Measurements from ENCODE around the gene IPCEF1. TPM values are rescaled to one million over a fixed set of nuclear protein-coding genes. Genes with fewer than 3 reads are reported as not detected.

Gene IPCEF1
- total RNA-seq, 1 experiment from 2014 or later = not detected

DNA sequence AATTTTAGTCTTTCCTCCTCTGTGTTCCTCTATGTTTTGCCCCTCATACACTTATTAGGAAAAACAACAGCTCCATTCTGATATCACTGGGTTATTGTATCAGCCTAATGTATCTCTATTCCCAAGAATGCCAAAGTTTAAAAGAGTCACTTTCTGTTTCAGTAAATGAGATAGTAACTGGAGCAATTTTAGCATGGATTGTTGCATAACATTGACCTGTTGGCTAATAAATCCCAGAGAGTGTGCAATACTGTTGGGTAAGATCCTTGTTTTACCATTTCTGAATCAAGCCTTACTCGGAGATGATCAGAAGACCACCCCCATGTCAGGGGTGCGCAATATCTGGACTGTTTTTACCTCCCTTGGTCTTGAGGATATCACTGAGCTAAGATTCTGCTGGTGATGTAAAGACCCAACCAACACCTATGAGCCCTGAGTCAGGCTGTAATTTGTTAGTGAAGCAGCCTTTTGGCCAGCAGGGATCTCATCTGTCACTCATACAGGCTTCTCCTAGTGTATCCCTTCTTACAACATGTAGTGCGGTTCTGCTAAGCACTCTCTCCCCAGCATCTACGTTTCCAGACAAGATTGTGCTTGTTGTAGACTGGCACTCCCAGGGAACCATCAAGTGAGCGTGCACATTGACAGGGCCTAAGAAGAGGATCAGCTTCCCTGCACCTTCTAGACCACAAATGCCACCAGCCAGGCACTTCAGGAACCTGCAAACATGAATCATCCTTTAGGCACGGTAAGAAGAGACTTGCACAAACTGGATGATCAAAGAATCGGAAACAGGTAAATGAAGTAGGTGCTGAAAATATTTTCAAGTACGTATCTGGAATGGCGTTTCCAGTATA, 11.5 kb upstream of the IPCEF1 start:
- H3K4me1 Mint-ChIP-seq (ENCODE audit: insufficient read depth, unreplicated experiment) = peaks cover 13% of the 10 kb centered on the region
- H3K27ac Mint-ChIP-seq (ENCODE audit: low read depth, unreplicated experiment) = no peak overlapping the region
- no peaks in the 10 kb centered on the region for H3K9me3 Mint-ChIP-seq (ENCODE audit: unreplicated experiment)
- intact Hi-C loops (cut with micrococcal nuclease) = no loop called here
- ChIA-PET CTCF (interaction anchor here (0.6 to 1.5 kb wide), 5 partner anchors 33 to 250 kb away, joined by 3 to 4 read pairs (median 3); no protein-coding TSS in a partner anchor), POLR2A (interaction anchor here (0.6 to 1.3 kb wide), 4 partner anchors 75 to 210 kb away, joined by 3 to 7 read pairs (median 4); partner anchors contain the start of gene CNKSR3)
- peak; percentile 77 for DNase-seq (ENCODE audit: unreplicated experiment)
- H3K4me3 Mint-ChIP-seq (ENCODE audit: unreplicated experiment) = peak overlapping the region; percentile 3
- H3K27me3 Mint-ChIP-seq (ENCODE audit: insufficient read depth, unreplicated experiment) = no peaks in the 10 kb centered on the region
- no peak for TF ChIP-seq CTCF (IDR thresholded peaks at IDR 0.05; ENCODE audit: unreplicated experiment)
- H3K36me3 Mint-ChIP-seq (ENCODE audit: insufficient read depth, unreplicated experiment) = no peaks in the 10 kb centered on the region
- no TSS peak for BruUV-seq (replicated peaks)

GRCh38 chr6:154367336-154367735, 10.7 kb upstream of the IPCEF1 start:
- H3K4me1 Mint-ChIP-seq (ENCODE audit: insufficient read depth, unreplicated experiment) = peaks cover 13% of the 10 kb centered on the region
- no peak overlapping the region for H3K27ac Mint-ChIP-seq (ENCODE audit: low read depth, unreplicated experiment)
- H3K36me3 Mint-ChIP-seq (ENCODE audit: insufficient read depth, unreplicated experiment) = no peaks in the 10 kb centered on the region
- ChIA-PET POLR2A (interaction anchor here (1.3 kb wide), 1 partner anchor 74 kb away, joined by 3 read pairs; no protein-coding TSS in a partner anchor), CTCF (interaction anchor here (1.3 kb wide), 1 partner anchor 212 kb away, joined by 4 read pairs; no protein-coding TSS in a partner anchor)
- no peaks in the 10 kb centered on the region for H3K27me3 Mint-ChIP-seq (ENCODE audit: insufficient read depth, unreplicated experiment)
- BruUV-seq (replicated peaks) = no TSS peak
- intact Hi-C loops (cut with micrococcal nuclease) = no loop called here
- no peak for TF ChIP-seq CTCF (IDR thresholded peaks at IDR 0.05; ENCODE audit: unreplicated experiment)
- DNase-seq (ENCODE audit: unreplicated experiment) = no peak
- H3K4me3 Mint-ChIP-seq (ENCODE audit: unreplicated experiment) = peak overlapping the region; percentile 3
- no peaks in the 10 kb centered on the region for H3K9me3 Mint-ChIP-seq (ENCODE audit: unreplicated experiment)

- Mint-ChIP-seq H3K4me1 (ENCODE audit: insufficient read depth, unreplicated experiment) (peaks cover 13% of the 10 kb centered on the region), H3K27me3 (ENCODE audit: insufficient read depth, unreplicated experiment) (no peaks in the 10 kb centered on the region), H3K36me3 (ENCODE audit: insufficient read depth, unreplicated experiment) (no peaks in the 10 kb centered on the region), H3K9me3 (ENCODE audit: unreplicated experiment) (no peaks in the 10 kb centered on the region), H3K27ac (ENCODE audit: low read depth, unreplicated experiment) (no peak overlapping the region), H3K4me3 (ENCODE audit: unreplicated experiment) (no peak overlapping the region)
- TF ChIP-seq CTCF (IDR thresholded peaks at IDR 0.05; ENCODE audit: unreplicated experiment) = no peak
- POLR2A ChIA-PET = no interaction called here
- intact Hi-C loops (cut with micrococcal nuclease) = no loop called here
- no TSS peak for BruUV-seq (replicated peaks)
- CTCF ChIA-PET = no interaction called here
- DNase-seq (ENCODE audit: unreplicated experiment) = no peak
Observed at GRCh38 chr6:154363821-154364220, 7.2 kb upstream of the IPCEF1 start.

GRCh38 chr6:154361476-154361875, 4.9 kb upstream of the IPCEF1 start:
- Mint-ChIP-seq H3K36me3 (ENCODE audit: insufficient read depth, unreplicated experiment) (no peaks in the 10 kb centered on the region), H3K4me1 (ENCODE audit: insufficient read depth, unreplicated experiment) (no peaks in the 10 kb centered on the region), H3K27me3 (ENCODE audit: insufficient read depth, unreplicated experiment) (no peaks in the 10 kb centered on the region), H3K27ac (ENCODE audit: low read depth, unreplicated experiment) (no peak overlapping the region), H3K9me3 (ENCODE audit: unreplicated experiment) (no peaks in the 10 kb centered on the region), H3K4me3 (ENCODE audit: unreplicated experiment) (no peak overlapping the region)
- intact Hi-C loops (cut with micrococcal nuclease) = no loop called here
- POLR2A ChIA-PET = interaction anchor here (0.5 kb wide), 1 partner anchor 158 kb away, joined by 3 read pairs; no protein-coding TSS in a partner anchor
- TF ChIP-seq CTCF (IDR thresholded peaks at IDR 0.05; ENCODE audit: unreplicated experiment) = no peak
- CTCF ChIA-PET = interaction anchor here (0.7 kb wide), 1 partner anchor 1860 kb away, joined by 3 read pairs; no protein-coding TSS in a partner anchor
- DNase-seq (ENCODE audit: unreplicated experiment) = no peak
- no TSS peak for BruUV-seq (replicated peaks)
